Type B pancreatic cell (in vitro differentiated cells): ENCODE results near the gene POGK. TPM values are rescaled to one million over a fixed set of nuclear protein-coding genes. Genes with fewer than 3 reads are reported as not detected.

ENCODE experiments used
- DNase-seq: peaks from one replicate; pipeline ENCODE4 v3.0.0; 2021; ENCODE audit warnings: mixed read lengths; ENCODE audit not compliant: unreplicated experiment; ENCODE audit errors: extremely low spot score
- H3K27ac Mint-ChIP-seq: 2 replicates; pipeline ENCODE4 v1.8.0; 2021; ENCODE audit warnings: mild to moderate bottlenecking, mixed read lengths
- H3K27me3 Mint-ChIP-seq: 2 replicates; pipeline ENCODE4 v1.8.0; 2021; ENCODE audit warnings: mixed read lengths
- H3K36me3 Mint-ChIP-seq: 2 replicates; pipeline ENCODE4 v1.8.0; 2021; ENCODE audit warnings: mixed read lengths
- H3K4me1 Mint-ChIP-seq: one replicate; pipeline ENCODE4 v1.8.0; 2021; ENCODE audit warnings: mixed read lengths; ENCODE audit not compliant: unreplicated experiment
- H3K4me3 Mint-ChIP-seq: 2 replicates; pipeline ENCODE4 v1.8.0; 2021; ENCODE audit warnings: mild to moderate bottlenecking, mixed read lengths
- H3K9me3 Mint-ChIP-seq: 2 replicates; pipeline ENCODE4 v1.8.0; 2021; ENCODE audit warnings: mixed read lengths
- CTCF ChIP-seq: fragments of 200-600 bp; sonication (generic); conservative IDR thresholded peaks from 2 replicates; pipeline ENCODE4 v1.5.0; 2021; ENCODE audit warnings: antibody characterized with exemption, mild to moderate bottlenecking
- total RNA-seq: library from RNA; stranded (reverse); gene quantifications from 2 replicates; pipeline ENCODE4 v1.2.1, GENCODE V29; 2021; ENCODE audit warnings: low replicate concordance

Gene POGK
- total RNA-seq, 1 donor from 2014 or later: 40.7 TPM

GRCh38 chr1:166858726-166859419 lies 19.6 kb downstream of the POGK start:
- no peak overlapping the region for H3K27ac Mint-ChIP-seq
- H3K27me3 Mint-ChIP-seq: no peaks in the 10 kb centered on the region
- peaks cover 12% of the 10 kb centered on the region for H3K4me1 Mint-ChIP-seq
- no peak for TF ChIP-seq CTCF
- no peak for DNase-seq
- no peaks in the 10 kb centered on the region for H3K9me3 Mint-ChIP-seq
- peaks cover 40% of the 10 kb centered on the region for H3K36me3 Mint-ChIP-seq
- no peak overlapping the region for H3K4me3 Mint-ChIP-seq

- no peak overlapping the region for H3K27ac Mint-ChIP-seq
- H3K4me3 Mint-ChIP-seq: no peak overlapping the region
- TF ChIP-seq CTCF: no peak
- H3K9me3 Mint-ChIP-seq: no peaks in the 10 kb centered on the region
- H3K27me3 Mint-ChIP-seq: no peaks in the 10 kb centered on the region
- no peak for DNase-seq
- H3K36me3 Mint-ChIP-seq: peaks cover 38% of the 10 kb centered on the region
- peaks cover 9% of the 10 kb centered on the region for H3K4me1 Mint-ChIP-seq
These were observed 20.3 kb downstream of the POGK start for GRCh38 chr1:166859597-166859996.

- no peaks in the 10 kb centered on the region for H3K9me3 Mint-ChIP-seq
- no peaks in the 10 kb centered on the region for H3K27me3 Mint-ChIP-seq
- TF ChIP-seq CTCF: no peak
- peaks cover 28% of the 10 kb centered on the region for H3K36me3 Mint-ChIP-seq
- no peak overlapping the region for H3K27ac Mint-ChIP-seq
- no peak overlapping the region for H3K4me3 Mint-ChIP-seq
- DNase-seq: no peak
- peaks cover 17% of the 10 kb centered on the region for H3K4me1 Mint-ChIP-seq
These were observed 26.7 kb downstream of the POGK start for GRCh38 chr1:166865926-166866325.

- no peak overlapping the region for H3K27ac Mint-ChIP-seq
- DNase-seq: no peak
- no peaks in the 10 kb centered on the region for H3K9me3 Mint-ChIP-seq
- H3K36me3 Mint-ChIP-seq: peaks cover 21% of the 10 kb centered on the region
- H3K4me3 Mint-ChIP-seq: no peak overlapping the region
- H3K27me3 Mint-ChIP-seq: no peaks in the 10 kb centered on the region
- H3K4me1 Mint-ChIP-seq: peaks cover 37% of the 10 kb centered on the region
- TF ChIP-seq CTCF: no peak
These were observed 29.4 kb downstream of the POGK start for GRCh38 chr1:166868639-166869038.

- TF ChIP-seq CTCF: no peak
- no peak for DNase-seq
- peaks cover 39% of the 10 kb centered on the region for H3K4me1 Mint-ChIP-seq
- peaks cover 16% of the 10 kb centered on the region for H3K36me3 Mint-ChIP-seq
- H3K4me3 Mint-ChIP-seq: no peak overlapping the region
- no peaks in the 10 kb centered on the region for H3K9me3 Mint-ChIP-seq
- no peak overlapping the region for H3K27ac Mint-ChIP-seq
- no peaks in the 10 kb centered on the region for H3K27me3 Mint-ChIP-seq
These were observed 30.2 kb downstream of the POGK start for GRCh38 chr1:166869318-166870099.
